GM19099 (cell line): ENCODE data around the gene OGDH.

Source experiments
- POLR2A ChIP-seq: IDR thresholded peaks from 3 replicates; pipeline ENCODE4 v1.6.1; 2011; ENCODE audit warnings: low read depth; ENCODE audit not compliant: insufficient read length; ENCODE audit errors: extremely low read depth

The OGDH gene

GRCh38 chr7:44604941-44605340 lies 1.5 kb upstream of the OGDH start:
- no peak for TF ChIP-seq POLR2A

- no peak for TF ChIP-seq POLR2A
Measured at GRCh38 chr7:44607141-44608068, 978 bp downstream of the OGDH start.

- TF ChIP-seq POLR2A, result no peak
Measured at GRCh38 chr7:44608916-44609648, 2.7 kb downstream of the OGDH start.

GRCh38 chr7:44609829-44610228 lies 3.4 kb downstream of the OGDH start:
- no peak for TF ChIP-seq POLR2A

- no peak for TF ChIP-seq POLR2A
Measured at GRCh38 chr7:44615149-44615611, 8.8 kb downstream of the OGDH start.

- TF ChIP-seq POLR2A, result no peak
Measured at GRCh38 chr7:44615793-44616192, 9.4 kb downstream of the OGDH start.

GRCh38 chr7:44616545-44616944 lies 10.1 kb downstream of the OGDH start:
- TF ChIP-seq POLR2A, result no peak

GRCh38 chr7:44617225-44617890 lies 10.9 kb downstream of the OGDH start:
- TF ChIP-seq POLR2A, result no peak

GRCh38 chr7:44618045-44618444 lies 11.6 kb downstream of the OGDH start:
- no peak for TF ChIP-seq POLR2A

GRCh38 chr7:44618753-44619152 lies 12.3 kb downstream of the OGDH start:
- no peak for TF ChIP-seq POLR2A

GRCh38 chr7:44621034-44621749 lies 14.8 kb downstream of the OGDH start:
- TF ChIP-seq POLR2A, result no peak

GRCh38 chr7:44621750-44622103 lies 15.3 kb downstream of the OGDH start:
- no peak for TF ChIP-seq POLR2A

GRCh38 chr7:44622342-44623151 lies 16.1 kb downstream of the OGDH start:
- no peak for TF ChIP-seq POLR2A

GRCh38 chr7:44624318-44624717 lies 17.9 kb downstream of the OGDH start:
- no peak for TF ChIP-seq POLR2A
